ENCODE results near the gene PLCH1.

PLCH1 gene

DNA sequence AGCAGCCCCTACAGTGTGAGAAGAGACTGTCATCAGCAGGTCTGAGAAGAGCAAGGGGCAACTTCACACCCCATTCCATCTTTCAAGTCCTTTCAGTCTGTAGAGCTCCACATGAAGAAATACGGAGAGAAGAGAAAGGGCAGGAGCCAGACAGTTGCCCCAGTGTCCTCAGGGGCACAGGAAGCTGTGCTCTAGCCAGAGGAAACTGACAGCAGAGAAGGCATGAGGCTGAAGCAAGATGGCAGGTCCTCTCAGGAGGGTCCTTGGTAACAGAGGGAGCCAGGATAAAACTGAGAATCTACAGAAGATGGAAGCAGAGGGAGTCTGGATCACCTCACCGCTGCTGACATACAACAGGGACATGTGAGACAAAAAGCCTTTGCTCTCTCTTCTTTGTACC lies 47.3 kb downstream of the PLCH1 start:
- DNase-seq (ENCODE audit: low read depth), result no peak
- TF ChIP-seq, protein P1, sequence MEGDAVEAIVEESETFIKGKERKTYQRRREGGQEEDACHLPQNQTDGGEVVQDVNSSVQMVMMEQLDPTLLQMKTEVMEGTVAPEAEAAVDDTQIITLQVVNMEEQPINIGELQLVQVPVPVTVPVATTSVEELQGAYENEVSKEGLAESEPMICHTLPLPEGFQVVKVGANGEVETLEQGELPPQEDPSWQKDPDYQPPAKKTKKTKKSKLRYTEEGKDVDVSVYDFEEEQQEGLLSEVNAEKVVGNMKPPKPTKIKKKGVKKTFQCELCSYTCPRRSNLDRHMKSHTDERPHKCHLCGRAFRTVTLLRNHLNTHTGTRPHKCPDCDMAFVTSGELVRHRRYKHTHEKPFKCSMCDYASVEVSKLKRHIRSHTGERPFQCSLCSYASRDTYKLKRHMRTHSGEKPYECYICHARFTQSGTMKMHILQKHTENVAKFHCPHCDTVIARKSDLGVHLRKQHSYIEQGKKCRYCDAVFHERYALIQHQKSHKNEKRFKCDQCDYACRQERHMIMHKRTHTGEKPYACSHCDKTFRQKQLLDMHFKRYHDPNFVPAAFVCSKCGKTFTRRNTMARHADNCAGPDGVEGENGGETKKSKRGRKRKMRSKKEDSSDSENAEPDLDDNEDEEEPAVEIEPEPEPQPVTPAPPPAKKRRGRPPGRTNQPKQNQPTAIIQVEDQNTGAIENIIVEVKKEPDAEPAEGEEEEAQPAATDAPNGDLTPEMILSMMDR (conservative IDR thresholded peaks at IDR 0.05; ENCODE audit: low read depth, low read length), result no peak
- no peak overlapping the region for H3K4me3 ChIP-seq (ENCODE audit: low read length)

DNA sequence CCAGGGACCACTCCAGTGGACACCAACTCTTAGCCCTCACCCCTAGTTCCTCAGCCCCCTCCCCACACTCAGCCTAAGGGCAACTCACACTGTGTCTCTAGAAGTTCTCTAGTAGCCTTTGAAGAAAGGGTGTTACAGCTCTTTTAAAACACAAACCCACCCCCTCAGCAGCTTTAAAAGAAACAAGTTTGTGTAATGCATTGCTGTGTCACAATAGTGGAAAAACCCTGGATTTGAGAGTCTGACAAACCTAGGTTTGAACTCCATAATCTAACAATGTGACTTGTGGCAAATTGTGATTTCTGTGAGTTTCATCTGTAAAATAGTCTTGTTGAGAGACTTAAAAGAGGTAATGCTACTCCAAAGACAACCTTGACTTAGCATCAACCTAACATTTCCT lies 54.0 kb downstream of the PLCH1 start:
- no peak overlapping the region for H3K4me3 ChIP-seq (ENCODE audit: low read length)
- TF ChIP-seq, protein P1 (conservative IDR thresholded peaks at IDR 0.05; ENCODE audit: low read depth, low read length), result no peak
- no peak for DNase-seq (ENCODE audit: low read depth)

DNA sequence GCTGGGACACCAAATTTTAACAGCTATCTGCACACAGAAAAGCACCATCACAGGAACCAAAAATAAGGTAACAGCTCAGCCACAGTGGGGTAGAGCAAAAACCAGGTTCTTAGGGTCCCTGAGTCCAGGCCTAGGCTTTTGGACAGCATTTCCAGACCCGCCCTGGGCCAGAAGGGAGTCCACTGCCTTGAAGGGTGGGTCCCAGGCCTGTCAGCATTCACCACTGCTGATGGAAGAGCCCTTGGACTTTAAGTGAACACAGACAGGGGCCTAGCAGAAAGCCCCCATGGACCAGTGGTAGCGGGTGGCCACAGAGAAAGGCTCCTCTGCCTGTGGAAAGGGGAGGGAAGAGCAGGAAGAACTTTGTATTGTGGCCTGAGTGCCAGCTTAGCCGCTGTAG lies 56.4 kb downstream of the PLCH1 start:
- DNase-seq (ENCODE audit: low read depth), result no peak
- TF ChIP-seq, protein P1 (conservative IDR thresholded peaks at IDR 0.05; ENCODE audit: low read depth, low read length), result no peak
- H3K4me3 ChIP-seq (ENCODE audit: low read length), result no peak overlapping the region

DNA sequence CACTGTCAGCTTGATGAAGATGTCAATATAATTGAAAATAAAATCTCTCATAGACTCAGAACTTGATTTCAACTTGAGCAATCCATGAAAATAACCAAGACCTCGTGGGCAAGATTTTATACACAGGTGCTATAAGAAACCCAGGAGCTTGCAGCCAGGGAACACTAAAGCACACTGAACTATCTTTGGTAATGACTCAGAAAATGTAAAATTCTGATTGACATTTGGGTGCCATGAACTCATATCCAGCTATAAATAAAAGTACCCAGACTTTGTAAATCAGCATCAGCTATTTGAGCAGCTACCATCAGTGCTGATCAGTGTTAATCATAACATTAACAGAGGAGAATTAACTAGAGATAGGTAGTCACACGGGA lies 61.5 kb downstream of the PLCH1 start:
- TF ChIP-seq, protein P1 (conservative IDR thresholded peaks at IDR 0.05; ENCODE audit: low read depth, low read length), result no peak
- no peak overlapping the region for H3K4me3 ChIP-seq (ENCODE audit: low read length)
- no peak for DNase-seq (ENCODE audit: low read depth)

DNA sequence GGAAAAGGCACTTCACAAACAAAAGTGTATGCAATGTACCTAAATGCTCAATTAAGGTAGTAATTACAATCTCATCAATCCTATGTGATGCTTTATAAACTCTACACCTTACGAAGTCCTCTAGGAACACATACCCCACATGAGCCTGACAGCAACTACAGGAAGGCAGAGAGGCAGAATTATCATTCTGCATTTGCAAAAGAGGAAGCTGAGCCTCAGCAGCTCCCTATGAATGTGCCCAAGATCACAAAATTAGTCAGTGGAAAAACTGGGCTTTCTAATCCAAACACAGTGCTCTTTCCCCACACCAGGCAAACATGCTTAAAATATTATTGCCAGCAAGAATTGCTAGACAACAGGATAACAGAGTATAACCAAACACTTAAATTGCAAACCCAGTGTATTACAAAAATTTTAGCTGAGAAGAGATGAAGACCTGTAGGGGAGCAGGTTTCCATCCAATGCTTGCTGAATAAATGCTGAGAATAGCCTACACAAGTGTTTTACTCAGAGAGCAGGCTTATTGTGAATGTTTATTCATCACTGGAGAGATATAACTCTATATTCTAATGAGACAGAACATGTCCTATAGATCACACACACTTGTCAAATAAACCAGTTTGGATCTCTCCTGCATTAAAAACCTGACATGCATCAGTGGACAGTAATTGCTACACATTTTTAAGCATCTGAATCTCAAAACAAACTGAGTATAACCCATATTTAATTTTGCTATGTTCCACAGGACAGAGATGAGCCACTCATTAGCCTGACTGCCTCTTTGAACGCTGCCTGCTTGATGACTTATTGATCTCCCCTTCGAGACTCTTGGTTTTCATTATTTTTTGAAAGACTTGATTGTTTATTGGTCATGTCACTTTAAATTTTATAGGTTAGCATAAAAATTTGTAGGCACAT lies 62.2 kb downstream of the PLCH1 start:
- H3K4me3 ChIP-seq (ENCODE audit: low read length), result no peak overlapping the region
- no peak for DNase-seq (ENCODE audit: low read depth)
- TF ChIP-seq, protein P1 (conservative IDR thresholded peaks at IDR 0.05; ENCODE audit: low read depth, low read length), result no peak

DNA sequence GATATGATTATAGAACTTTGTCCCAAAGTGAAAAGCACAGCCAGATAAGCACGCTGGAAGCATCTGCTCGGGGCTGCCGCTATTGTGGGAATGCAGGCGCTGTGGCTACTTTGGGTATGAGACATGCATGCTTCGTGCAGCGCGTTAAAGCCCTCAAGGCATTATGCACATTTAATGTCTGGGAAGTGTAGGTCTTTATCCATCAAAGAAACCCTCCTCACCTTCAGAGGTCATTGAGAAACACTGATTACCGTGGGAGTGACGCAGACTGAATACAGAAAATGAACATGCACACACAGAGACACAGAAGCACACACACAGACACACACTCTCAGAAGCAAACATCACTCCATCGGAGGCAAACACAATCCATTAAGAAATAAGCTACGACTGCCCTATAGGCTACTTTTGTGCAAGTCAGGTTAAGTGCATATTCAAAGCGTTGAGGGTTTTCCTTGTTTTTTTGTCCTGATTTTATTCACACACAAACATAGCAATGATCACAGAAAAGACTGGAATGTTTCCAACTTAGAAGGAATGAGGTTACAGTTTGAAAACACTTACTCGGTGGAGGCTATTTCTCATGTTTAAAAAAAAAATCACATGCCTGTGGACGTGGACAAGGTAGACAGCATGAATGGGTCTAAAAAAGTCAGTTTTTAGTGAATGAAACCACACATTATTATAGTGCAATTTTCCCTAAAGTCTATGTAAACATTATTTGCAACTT lies 68.5 kb downstream of the PLCH1 start:
- no peak for DNase-seq (ENCODE audit: low read depth)
- peak overlapping the region; percentile 34 for H3K4me3 ChIP-seq (ENCODE audit: low read length)
- TF ChIP-seq, protein P1 (conservative IDR thresholded peaks at IDR 0.05; ENCODE audit: low read depth, low read length), result no peak
